HG03095 (cell line): ENCODE measurements around the gene MGST2.

Experiments used
- ATAC-seq: cut with Tn5 transposase; IDR thresholded peaks from one replicate; pipeline ENCODE4 v1.9.1; 2021; ENCODE audit warnings: moderate library complexity; ENCODE audit not compliant: unreplicated experiment

The MGST2 gene

DNA sequence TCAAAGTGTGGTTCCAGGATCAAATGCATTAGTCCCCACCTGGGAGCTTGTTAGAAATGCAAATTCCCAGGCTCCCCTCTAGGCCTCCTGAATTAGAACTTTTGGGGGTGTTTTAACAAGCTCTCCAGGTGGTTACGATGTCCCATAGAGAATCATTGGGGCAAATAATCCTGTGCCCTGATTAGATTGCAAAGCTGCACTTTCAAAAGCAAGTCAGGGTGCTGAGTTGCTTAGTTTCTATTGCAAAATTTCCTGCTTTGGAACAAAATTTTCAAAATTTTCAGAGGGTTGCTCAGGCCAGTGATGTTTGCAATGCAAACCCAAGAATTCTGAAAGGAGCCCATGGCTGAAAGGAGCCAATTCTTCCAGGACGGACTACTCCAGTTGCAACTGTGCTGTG is 71.0 kb downstream of the MGST2 start:
- no peak for ATAC-seq

DNA sequence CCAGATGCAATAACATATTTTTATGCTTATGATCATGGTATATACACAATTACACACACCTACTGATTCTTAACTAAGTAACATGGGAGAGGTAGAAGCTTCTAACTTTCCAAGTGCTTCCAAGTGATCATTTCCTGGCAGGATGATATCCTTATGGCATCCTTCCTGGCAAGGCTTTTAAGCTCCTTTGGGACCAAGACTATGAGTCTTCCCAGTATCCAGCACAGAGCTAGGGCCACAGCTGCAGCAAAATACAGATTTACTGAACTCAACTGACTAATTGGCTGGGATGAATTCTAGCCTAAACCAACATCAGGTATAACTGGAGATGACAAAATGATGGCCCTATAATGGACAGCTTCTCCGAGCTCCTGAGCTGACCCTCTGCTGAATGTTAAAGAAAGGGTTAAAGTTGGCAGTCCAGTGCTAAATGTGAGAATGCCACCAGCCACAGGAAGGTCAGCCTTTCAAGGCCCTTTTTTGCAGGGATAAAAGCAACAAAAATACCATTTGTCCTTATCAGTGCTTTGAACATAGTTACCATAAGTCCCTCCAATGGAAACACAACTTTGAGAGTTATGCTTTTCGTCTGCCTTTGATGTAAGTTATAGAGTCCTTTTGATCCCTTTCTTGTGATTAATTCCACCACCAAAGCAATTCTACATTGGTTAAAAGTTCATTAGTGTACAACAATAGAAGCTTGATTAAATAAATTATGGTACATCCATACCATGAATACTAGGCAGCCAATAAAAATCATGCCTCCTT is 73.4 kb downstream of the MGST2 start:
- no peak for ATAC-seq

DNA sequence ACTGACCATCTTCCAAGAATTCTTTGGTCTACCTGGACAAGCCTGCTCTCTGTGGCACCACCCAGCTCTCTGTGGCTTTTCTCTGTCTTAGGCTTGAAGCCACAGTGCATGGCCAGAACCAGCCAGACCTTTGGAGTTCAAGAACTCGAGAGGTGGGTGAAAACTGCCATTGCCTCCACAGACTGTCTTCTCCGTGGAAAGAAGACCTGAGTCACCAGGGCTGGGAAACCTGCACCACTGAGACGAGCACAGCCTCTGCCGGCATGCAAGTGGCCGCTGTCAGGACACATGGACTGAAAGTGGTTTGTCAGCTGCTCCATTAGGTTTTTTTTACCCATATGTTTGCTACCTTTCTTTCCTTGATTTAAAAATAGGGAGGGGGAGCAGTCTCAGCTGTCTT is 74.5 kb downstream of the MGST2 start:
- no peak for ATAC-seq

- ATAC-seq = no peak
Measured at GRCh38 chr4:139740531-139741041, 75.0 kb downstream of the MGST2 start.

DNA sequence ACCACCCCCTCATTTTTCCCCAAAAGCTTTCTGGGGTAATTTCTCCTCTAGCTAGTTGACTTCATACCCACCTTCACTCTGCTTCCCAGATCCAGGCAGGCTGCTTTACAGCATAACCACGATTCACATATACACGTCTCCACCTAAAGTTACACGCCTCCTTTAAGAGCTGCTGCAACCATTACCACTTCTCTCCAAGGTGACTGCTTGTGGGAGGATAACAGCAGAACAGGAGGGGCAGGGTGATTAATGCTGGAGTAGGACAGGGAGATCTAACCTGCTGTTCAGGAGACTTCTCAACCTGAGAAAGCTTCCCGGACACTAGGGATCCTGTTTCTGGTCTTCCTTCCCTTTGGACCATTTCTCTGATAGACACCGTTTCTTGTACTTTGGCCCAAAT is 77.4 kb downstream of the MGST2 start:
- ATAC-seq = no peak

DNA sequence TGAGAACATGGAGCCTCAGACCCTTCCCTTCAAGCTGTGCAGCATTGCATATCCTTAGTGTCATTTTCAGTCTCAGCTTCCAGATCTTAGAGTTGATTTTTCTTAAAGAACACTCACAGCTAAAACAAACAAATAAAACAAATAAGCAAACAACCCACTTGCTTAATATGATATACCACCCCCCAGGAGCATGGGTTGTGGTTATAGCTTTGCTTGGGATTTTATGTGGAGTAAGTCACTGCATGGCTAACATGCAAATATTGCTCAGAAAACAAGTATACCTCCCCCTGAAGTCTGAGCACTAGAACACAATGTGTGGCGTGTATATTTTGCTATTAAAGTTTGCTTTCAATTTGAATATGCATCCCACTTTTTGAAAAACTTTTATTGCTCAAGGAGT is 78.6 kb downstream of the MGST2 start:
- no peak for ATAC-seq

DNA sequence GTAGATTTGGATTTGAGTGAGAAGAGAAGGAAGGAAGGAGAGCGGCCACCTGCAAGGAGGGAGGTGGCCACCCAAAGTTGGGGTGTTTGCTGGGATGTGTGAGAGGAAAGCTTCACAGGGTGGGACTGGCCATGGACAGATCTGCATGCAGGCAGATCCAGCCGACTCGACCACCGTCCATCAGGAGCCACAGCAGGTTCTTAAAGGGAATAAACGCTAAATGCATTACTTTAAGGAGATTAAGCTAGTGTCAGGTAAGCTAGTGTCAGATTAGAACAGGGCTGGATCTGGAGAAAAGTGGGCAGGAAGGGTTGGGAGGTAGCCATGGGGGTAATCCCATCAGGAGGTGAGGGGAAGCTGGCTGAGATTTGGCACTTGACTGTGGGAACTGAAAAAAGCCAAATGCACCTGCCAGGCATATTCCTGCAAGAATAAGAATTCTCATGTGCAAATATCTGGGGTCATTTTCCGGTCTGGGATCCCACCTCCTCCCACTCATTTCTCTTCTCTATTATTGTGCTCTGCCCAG is 79.6 kb downstream of the MGST2 start:
- no peak for ATAC-seq

- no peak for ATAC-seq
Measured at GRCh38 chr4:139746431-139747171, 81.0 kb downstream of the MGST2 start.

DNA sequence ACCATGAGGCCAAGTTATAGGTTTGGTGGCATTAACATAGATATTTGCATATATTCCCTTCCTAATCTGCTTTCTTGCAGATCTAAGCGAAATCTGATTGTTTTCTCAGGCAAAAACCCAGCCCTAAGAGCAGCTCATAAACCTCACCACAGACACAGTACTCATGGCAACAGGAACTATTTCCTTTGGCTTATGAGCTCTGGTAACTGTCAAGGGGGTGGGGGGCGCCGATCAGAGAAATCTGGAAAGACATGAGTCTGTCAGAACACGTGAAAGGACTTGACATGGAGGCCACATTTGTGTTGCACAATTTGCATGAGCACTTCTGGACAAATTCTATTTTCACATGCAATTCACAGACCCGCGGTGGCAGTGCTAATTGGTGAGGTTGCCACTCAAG is 83.7 kb downstream of the MGST2 start:
- ATAC-seq = no peak

- ATAC-seq = no peak
Measured at GRCh38 chr4:139749835-139750498, 84.3 kb downstream of the MGST2 start.

GRCh38 chr4:139753686-139754085 is 88.1 kb downstream of the MGST2 start:
- ATAC-seq = no peak
